GM18870 (cell line): ENCODE results near the gene CLASP2.
"Not testable (repeated sequence)": the region's sequence is repeated elsewhere in the genome, so short reads cannot be mapped to it uniquely, and the experiment has no call there.

ENCODE experiments used
- ATAC-seq: cut with Tn5 transposase; IDR thresholded peaks from one replicate; pipeline ENCODE4 v1.9.1; 2021; ENCODE audit warnings: moderate library complexity; ENCODE audit not compliant: unreplicated experiment

Gene CLASP2

GRCh38 chr3:33717866-33718594 is at the start of gene CLASP2:
CLASP2 (minus strand) TSS chr3:33718254; CDS start chr3:33718002, 252 bp downstream.
- ATAC-seq, result peak; percentile 83

- ATAC-seq, result no peak
These were observed 40.8 kb upstream of the CLASP2 start for GRCh38 chr3:33758864-33759263.

- no peak for ATAC-seq
These were observed 40.2 kb upstream of the CLASP2 start for GRCh38 chr3:33758281-33758680.

- ATAC-seq, result not testable (repeated sequence)
These were observed 36.3 kb upstream of the CLASP2 start for GRCh38 chr3:33754391-33754790.

GRCh38 chr3:33751336-33751735 is 33.3 kb upstream of the CLASP2 start:
- ATAC-seq, result no peak

- no peak for ATAC-seq
These were observed 32.1 kb upstream of the CLASP2 start for GRCh38 chr3:33750211-33750548.

GRCh38 chr3:33749546-33750210 is 31.6 kb upstream of the CLASP2 start:
- ATAC-seq, result no peak

- ATAC-seq, result no peak
These were observed 28.5 kb upstream of the CLASP2 start for GRCh38 chr3:33746416-33747116.

GRCh38 chr3:33737146-33737545 is 19.1 kb upstream of the CLASP2 start:
- no peak for ATAC-seq

GRCh38 chr3:33732394-33732793 is 14.3 kb upstream of the CLASP2 start:
- no peak for ATAC-seq

- no peak for ATAC-seq
These were observed 11.9 kb upstream of the CLASP2 start for GRCh38 chr3:33729993-33730392.

GRCh38 chr3:33724256-33724655 is 6.2 kb upstream of the CLASP2 start:
- ATAC-seq, result no peak

- ATAC-seq, result no peak
These were observed 4.7 kb upstream of the CLASP2 start for GRCh38 chr3:33722626-33723370.

GRCh38 chr3:33722191-33722590 is 4.1 kb upstream of the CLASP2 start:
- no peak for ATAC-seq

- no peak for ATAC-seq
These were observed 497 bp upstream of the CLASP2 start for GRCh38 chr3:33718595-33718907.

GRCh38 chr3:33717616-33717865 is 513 bp downstream of the CLASP2 start:
- peak; percentile 40 for ATAC-seq

- ATAC-seq, result no peak
These were observed 1.8 kb downstream of the CLASP2 start for GRCh38 chr3:33716227-33716626.

GRCh38 chr3:33711100-33711499 is 7.0 kb downstream of the CLASP2 start:
- ATAC-seq, result no peak

GRCh38 chr3:33706056-33706455 is 12.0 kb downstream of the CLASP2 start:
- no peak for ATAC-seq

GRCh38 chr3:33704891-33705290 is 13.2 kb downstream of the CLASP2 start:
- no peak for ATAC-seq

- ATAC-seq, result no peak
These were observed 18.8 kb downstream of the CLASP2 start for GRCh38 chr3:33699275-33699674.

GRCh38 chr3:33694944-33695343 is 23.1 kb downstream of the CLASP2 start:
- ATAC-seq, result no peak
